Iris pigment epithelial cell (primary cell): ENCODE data around the gene CAMSAP1.

Source experiments
- DNase-seq: peaks from one replicate; pipeline ENCODE4 v3.0.0-alpha.2; 2011; ENCODE audit warnings: low read depth

CAMSAP1 gene

DNA sequence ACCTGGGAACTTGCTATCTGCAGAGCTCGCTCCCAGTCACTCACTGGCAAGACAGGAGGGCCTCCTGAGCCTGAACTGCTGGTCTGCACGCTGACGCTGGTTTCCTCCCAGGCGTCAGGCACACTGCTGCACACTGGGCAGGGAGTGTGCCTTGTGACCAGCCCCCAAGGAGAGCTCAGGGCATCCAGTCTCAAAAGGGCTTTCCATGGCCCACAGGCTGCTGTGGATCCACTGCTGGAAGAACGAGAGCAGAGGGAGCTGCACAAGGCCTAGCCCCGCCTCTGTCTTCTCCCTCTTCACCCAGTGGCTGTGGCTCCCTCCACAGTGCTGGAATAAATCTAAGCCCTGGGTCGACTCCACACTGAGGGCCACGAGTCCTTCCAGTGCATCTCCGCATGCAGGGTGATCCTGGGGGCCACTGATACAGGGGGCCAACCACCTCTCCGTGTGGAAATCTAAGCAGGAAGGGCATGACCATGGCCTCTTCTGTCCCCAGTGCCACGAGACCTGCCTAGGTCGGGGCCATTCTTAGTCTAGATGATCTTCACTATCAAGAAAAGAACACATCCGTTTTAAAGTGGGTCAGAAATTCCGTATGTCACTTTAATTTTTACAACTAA lies 93.6 kb downstream of the CAMSAP1 start:
- DNase-seq = no peak

DNA sequence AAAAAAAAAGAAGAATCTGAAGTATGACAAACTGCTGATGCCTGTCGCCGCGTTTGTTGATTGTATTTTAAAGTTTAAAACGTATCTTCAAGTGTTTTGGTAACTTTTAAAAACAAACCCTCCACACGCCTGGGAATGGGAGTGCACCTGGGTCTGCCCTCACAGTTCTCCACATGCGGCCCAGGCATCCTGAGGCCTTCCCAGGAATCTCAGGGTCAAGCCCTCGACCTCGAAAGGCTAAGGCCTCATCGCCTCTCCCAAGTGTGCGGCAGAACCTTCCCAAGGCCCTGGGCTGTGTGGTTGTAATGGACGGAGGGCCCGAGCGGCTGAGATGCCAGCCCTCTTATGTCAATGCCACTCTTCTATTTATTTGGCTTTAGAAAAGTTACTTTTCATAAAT lies 94.4 kb downstream of the CAMSAP1 start:
- no peak for DNase-seq

DNA sequence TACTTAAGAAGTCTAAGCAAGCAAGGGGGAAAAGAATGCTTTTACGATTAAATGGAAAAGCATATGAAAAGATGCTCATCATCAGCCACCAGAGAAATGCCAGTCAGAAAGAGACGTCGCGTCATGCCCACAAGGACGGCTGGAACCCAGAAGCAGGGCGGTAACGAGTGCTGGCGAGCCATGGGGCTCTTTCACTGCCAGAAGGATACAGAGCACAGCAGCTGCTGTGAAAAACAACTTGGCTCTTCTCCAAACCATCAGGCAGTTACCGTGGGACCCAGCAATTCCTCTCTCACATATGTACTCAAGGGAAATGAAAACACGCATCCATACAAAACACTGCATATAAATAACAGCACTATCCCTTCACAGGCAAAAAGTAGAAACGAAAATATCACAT lies 95.5 kb downstream of the CAMSAP1 start:
- DNase-seq = no peak

DNA sequence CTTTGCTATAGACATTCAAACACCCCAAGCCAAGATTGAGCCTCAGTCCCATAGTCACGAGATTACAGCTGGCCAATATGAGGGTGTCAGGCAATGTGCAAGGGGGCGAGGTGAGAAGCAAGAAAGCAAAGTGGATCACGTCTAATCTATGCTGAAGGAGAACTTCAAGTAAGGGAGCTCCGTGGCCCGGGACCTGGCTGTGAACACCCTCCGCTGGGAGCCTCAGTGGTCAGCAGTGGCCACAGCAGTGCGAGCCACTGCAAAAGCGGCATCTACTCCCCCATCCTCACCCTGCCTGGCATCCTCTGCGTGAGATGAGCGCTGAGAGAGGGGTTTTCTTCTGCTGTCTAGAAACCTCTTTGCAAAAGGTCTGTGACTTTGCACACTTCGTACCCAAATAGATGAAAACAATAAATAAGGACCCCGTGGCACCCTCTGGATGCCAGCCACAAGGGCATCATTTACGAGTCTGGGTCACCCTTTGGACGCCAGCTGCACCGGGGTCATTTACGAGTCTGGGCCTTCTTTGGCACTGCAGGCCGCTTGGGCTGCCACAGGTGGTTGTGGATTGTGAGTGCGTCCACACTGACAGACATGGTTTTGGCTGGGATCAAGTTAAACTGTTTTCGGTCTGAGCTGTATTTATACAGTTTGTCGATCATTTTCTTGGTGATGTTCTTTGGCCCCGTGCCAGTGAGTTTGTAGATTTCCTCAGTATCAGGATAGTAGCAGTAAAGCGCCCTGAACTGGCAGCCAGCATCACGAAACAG lies 96.4 kb downstream of the CAMSAP1 start:
- DNase-seq = no peak

DNA sequence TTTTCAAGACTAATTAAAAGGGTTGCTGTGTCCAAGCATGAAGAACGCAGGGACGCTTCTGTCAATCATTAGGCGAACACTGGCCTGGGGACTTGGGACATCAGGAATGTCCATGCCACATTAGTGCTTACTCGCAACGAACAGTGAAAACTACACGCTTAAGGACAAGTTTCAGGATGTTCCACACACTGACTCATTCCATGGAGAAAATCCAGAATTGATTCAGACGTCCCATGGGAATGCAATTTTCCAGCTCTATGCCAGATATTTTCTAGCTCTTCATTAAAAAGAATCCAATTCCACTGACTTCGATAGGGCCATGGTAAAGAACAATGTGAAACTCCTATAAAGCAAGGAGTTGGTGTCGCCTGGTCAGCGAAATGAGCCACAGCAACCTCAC lies 98.2 kb downstream of the CAMSAP1 start:
- DNase-seq = no peak

DNA sequence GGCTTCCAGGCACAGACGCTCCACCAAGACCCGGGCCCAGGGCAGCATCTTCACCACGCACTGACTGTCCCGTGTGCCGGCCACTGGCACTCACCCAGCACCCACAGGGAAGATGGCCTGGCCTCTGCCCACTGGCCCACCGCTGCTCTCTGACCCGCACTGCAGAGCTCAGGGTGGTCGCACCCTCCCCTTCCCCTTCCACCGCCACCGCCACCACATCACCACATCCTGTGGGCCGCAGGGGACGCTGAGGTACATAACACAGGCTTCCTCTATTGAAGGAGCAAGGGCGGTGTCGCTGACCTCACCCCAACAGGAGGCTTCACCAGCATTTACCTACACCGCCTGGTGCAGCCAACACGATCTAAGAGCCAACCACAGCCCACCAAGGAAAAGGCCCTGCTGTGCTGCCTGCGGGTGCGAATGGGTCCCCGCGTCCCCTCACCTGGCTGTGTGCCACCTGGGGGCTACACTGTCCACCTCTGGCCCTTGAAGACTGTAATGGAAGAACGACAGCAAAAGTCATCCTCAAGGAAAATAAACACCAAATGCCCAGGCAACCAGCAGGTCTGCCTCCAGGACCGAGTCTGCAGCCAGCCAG lies 101.8 kb downstream of the CAMSAP1 start:
- DNase-seq = no peak

DNA sequence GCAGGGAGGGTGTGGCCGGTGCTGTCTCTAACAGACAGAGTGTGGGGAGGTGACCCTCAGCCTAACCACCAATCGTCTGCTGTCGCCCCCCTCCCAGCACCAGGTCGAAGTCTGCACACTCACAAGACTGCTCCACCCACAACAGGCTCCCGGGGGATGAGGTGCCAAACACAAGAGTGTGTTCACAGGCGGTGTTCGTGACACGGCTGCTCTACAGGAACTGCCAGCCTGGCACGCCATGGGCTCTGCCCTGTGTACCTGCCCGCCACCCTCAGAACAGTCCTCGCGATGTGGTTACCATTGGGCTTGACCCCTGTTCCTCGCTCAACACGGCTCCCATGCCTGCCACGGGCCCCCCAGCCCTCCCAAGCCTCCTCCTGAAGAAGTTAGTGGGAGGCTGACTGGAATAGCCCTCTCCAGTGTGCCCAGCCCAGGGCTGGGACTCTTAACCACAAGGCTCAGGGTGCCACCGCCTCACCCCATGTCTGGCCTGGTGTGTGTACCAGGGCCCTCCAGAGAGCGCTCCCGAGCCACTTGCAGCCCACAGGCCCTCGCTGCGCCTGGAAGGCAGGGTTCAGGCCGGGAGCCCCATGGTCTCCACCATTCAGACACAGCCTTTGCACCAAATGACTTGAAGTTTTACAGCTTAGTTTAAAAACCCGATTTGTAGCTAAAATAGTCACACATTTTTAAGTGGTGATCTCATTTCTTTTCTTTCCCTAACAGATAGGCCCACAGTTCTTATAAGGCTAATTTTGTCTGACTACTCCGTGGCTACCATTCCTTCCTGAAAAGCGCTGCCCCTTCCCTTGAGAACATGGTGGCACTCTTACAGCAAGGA lies 102.5 kb downstream of the CAMSAP1 start:
- peak; percentile 5 for DNase-seq

DNA sequence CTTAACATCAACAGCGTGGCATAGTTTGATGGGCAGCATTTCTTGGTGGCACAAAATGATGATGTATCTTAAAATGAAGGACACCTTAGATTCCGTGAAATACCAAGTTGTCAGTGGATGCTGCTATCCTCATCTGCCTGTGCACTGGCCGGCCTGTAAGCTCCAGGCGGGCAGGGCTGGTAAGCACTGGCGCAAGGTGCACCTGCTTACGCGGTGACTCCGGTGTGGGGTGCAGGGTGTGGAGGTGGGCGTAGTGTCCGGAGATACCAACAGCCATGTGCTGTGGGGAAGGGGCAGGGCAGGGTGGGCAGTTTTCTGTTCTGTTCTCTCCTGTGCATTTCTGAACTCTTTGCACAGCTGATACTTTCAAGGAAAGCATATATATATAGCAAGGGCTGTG lies 103.9 kb downstream of the CAMSAP1 start:
- DNase-seq = no peak

DNA sequence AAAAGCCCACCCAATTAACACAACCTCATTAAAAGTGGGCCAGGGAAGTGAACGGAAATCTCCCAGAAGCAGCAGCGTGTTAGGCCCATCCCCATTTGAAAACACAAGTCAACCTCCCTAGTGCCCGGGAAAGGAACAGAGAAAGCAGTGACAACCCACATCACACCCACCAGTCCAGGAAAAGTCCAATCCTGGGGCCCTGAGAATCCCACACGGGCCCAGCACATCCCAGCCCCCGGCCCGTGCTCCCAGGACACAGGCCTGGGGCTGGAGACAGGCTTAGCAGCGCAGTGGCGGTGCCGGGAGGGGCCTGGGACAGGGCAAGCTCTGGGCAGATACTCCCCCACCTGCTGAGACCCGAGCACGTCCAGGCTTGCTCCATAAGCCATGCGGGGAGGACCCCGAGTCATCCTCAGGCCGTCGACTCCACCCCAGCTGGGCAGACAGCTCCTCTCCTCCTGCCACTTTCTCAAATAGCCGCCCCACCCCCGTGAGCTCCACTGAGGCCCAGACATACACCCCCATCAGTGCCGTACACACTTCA lies 104.4 kb downstream of the CAMSAP1 start:
- DNase-seq = no peak

DNA sequence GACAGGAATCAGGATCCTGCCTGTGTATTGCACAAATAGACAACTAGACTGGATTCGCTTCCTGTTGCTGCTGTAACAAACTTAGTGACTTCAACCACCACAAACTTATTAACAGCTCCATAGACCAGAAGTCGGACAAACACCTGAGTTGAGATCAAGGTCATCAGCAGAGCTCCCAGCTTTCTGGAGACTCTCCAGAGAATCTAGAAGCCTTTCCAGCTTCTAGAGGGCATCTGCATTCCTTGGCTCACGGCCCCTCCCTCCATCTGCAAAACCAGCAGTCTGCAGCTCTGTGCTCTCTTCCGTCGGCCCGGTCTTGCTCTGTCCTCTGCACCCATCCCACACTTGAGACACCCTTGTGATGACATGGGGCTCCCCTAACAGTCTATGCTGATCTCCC lies 106.3 kb downstream of the CAMSAP1 start:
- DNase-seq = no peak

DNA sequence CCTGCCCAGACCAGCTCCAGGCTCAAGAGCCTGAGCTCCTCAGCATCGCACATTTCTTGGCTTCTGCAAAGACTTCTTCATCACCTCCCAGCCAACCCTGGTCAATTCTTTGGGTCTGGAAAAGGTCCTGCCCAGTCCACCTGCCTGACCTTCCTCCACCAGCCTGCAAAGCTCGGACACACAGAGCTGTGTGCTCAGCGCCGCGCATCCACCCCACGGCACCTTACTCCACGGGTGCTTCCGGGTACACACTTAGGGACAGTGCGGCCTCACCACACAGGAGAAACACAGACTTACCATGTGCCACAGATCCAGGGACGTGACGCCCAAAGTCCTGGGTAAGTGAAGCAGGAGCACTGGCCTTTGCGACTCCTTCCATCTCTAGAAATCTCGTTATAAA lies 108.1 kb downstream of the CAMSAP1 start:
- DNase-seq = no peak

DNA sequence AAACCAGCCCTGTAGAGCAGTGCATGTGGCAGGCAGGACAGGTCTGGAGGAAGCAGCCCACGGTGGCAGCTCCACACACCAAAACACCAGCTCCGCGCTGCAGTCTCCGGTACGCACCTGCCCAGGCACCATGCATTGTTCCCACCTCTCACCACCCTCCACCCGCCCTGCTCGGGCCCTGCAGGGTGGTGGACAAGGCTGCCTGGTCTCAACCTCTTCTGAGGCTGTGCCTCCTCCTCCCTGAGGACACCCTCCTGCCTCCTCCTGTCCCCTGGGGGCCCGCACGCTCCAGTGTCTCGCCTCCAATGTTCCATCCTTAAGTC lies 109.1 kb downstream of the CAMSAP1 start:
- no peak for DNase-seq

DNA sequence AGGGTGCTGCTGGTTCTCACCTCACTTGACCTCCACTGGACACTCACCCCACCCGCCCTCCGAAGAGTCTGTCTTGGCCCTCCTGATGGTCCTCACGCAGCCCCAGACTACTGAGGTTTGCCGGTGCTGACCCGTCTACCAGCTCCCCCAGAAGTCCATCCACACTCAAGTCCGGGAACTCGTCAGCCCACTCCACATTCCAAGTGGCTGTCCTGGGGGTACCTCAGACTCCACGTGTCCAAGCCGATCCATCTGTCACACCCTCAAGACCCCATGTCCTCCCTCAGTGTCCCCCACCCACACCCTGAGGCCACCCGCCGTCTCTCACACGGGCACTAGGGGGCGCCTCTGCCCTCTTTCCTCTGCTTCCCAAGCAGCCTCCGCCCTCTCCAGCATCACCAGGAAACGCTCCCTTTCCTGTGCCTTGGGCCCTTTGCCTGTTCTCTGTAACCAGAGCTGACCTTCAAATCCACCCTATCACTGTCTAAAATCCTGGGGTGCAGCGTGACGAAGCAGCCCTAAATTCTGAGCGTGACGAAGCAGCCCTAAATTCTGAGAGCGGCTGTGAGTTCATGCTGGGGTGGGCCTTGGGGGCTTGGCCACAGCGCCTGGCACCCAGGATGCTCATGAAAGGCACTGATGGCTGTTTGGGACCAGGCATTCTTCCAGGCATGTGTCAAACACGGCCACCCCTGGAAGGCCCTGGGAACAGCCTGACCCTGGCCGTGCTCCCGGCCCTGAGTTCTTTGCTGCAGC lies 109.7 kb downstream of the CAMSAP1 start:
- peak; percentile 44 for DNase-seq

DNA sequence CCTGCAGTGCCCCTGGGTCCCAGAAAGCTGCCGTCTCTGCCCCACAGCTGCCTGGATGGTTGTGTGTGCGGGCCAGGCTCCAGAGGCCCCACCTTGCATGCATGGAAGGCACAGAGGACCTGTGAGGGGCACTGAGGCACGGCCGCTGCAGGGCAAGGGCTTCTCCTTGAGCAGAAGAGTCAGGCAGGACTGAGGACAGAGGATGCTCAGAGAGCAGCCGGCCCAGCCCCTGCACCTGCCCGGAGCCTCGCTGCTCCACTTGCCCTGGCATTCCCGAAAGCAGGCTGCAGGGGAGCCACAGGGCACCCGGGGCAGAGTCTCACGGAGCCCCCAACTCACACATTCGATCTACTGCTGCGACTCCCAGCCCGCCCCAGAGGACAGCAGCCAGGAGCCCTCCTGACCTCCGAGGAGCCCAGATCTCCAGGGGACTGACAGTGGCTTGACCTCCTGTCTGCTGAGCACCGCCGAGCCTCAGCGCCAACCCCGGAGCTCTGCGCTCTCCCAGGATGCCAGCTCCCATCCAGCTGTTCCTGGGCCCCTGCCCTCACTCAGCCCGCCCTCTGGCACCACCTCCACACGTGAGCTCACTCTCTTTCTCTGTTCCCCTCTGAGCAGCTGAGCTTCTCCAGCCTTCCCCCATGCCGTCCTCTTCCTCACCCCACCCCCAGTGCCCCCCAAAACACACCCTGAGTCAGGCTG lies 110.4 kb downstream of the CAMSAP1 start:
- no peak for DNase-seq

DNA sequence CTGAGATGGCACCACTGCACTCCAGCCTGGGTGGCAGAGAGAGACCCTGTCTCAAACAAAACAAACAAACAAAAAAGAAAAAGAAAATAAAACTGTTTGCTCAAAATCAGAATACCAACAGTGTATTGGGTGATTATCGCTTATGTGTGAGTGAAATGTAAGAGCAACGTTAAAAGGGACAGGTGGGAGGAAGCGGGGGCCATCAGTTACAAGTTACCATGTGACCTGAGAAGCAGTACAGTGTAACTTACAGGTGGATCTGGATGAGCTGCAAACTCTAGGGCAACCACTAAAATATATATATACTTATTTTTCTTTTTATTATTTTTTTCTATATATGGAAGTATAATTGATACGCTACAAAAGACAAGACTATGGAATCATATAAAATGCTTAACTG lies 112.0 kb downstream of the CAMSAP1 start:
- DNase-seq = no peak

DNA sequence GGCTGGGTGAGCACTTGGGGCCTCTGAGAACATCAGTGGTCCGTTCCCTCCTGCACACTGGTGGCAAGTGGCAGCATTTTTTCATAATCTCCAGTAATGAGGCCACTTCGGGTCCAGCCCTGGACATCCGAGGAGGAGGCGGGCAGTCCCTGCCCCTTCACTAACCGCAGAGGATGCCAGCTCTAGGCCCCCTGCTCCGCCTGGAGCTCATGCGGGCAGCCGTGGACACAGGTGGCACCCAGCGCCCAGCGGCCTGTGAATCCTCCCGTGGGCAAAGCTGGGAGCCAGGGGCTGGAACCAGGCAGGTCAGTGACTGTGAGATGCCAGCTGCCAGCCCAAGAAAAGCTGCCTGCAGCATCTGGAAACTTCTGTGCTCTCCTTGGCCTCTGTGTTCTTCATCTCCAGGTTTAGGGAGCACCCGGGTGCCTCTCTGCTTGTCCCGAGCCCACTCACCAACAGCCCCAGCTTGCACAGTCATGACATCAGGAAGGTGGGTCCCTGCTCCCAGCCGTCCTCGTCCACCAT lies 112.9 kb downstream of the CAMSAP1 start:
- no peak for DNase-seq

DNA sequence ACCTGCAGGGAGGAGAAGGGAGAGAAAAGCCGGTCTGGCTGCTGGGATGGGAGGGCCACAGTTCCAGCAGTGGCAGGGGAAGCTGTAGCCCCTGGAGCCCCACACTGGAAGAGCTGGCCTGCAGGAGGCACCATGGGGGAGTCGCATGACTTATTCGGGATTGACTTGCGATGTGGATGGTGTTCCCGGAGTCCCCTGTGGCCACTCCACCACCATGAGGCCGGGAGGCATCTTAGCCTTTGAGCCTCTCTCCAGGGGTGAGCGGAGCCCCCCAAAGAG lies 113.3 kb downstream of the CAMSAP1 start:
- no peak for DNase-seq

DNA sequence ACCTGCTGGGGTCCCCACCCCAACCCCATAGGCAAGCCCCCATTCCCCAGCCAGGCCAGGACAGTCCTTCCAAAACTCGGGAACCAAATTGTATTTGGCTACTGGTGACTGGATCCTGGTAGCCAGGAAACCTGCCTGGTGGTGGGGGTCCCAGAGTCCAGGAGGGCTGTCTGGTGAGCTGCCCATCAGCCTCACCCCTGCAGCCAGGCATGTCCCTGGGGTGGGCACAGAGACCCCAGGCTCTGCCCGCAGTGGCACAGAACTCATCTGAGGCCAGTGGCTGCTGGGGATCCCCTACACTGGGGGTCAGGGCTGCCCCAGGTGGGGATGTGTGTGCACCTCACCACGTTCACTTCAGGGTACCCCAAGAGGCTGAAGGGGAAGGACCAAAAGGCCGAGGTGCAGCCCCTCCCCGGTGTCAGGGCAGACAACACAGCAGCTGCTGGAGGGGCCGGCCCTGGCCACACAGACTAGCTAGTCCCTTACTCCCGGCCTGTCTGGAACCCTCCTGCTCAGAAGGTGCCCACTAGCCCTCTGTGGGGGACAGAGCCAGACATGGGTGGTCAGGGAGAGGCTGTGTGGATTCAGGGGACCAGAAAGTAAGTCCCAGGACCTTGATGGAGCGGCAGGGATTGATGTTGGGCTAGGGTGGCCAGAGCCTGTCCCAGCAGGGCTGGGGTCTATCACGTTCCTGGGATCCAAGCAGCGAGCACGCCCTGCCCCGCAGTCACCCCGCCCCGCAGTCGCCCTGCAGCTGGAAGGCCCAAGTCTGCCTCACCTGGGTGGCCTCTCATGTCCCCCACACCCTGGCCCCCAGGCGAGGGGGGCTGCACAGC lies 113.9 kb downstream of the CAMSAP1 start:
- DNase-seq = no peak

DNA sequence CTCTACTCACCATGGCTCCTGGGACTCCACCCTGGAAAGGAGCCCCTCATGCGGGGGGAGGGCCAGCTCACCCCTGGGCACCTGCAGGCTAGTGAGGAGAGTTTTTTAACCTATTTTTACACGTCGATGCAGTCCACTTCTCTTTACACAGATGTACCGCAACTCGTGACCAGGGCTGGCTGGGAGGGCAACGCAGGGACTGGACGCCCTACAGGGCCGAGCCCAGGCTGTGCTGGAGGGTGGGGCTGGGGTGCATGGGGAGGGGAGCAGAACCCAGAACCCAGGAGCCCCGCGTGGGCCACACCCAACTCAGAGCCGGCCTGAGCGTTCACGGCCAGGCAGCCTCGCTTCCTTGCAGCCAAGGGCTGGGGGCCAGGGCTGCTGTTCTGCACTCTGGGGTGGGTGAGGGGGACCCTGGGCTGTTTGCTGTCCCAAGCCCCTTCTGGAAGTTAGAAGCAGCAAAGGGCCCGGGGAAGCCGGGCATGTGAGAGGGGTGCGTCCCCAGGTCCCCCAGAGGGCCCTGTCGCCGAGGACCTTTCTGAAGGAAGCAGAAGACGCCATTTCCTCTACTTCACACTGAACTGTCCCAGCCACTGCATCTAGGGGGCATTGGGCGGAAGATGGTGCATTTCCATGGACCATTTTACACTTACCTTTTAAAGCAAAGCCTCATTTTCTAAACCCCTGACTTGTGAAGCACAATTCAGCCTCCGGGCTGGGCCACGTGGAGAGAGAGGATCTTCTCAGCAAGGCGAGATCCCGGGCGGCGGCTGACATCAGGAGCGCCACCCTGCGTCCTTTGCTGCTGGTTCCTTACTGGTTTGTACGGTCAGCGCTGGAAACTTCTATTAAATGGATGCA lies 114.8 kb downstream of the CAMSAP1 start:
- no peak for DNase-seq
